Stimulated activated CD8-positive, alpha-beta memory T cell treated with anti-CD3 and anti-CD28 coated beads, Interleukin-7, amount 100 ng/mL, for 48 hours (primary cell): ENCODE data around the gene PHF21B.
"Not testable (repeated sequence)": the region's sequence is repeated elsewhere in the genome, so short reads cannot be mapped to it uniquely, and the experiment has no call there.

Experiments used
- DNase-seq, 2 donors: peaks; one replicate each; pipeline ENCODE4 v3.0.0-alpha.2; 2020; ENCODE audit warnings: low read depth in 1 of 2; ENCODE audit errors: extremely low read depth in 1 of 2

PHF21B gene

GRCh38 chr22:44883011-44883421 is 126.8 kb downstream of the PHF21B start:
- no peak for DNase-seq

DNA sequence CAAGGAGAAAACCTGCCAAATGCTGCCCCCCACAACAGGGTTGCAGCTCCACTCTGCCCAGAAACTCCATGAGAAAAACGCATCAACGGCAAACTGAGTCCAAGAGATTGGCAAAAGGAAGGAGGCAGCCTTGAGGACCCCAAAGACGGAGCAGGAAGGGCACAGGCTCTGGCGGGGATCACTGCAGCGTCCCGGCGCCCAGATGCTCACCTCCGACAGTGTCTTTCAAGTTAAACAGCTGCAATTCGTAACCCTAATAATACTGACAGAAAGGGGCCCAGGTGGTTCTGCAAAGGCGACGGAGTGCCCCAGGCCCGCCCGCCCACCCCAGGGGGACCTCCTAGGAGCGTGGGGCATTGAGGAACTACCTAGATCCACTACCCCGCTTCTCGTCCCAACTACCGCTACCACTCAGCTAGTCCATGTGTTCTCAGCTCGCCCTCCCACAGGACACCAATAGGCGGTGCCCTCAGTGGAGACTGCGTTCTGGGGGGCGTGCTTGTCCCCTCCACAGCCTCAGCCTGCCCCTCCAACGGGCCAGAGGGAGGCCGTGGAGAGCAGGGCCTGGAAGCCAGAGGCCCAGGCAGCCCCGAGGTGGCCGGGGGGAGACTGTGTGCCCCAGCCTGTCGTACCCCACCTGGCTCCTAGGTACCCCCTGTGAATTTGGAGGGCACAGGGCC is 127.4 kb downstream of the PHF21B start:
- DNase-seq = no peak

DNA sequence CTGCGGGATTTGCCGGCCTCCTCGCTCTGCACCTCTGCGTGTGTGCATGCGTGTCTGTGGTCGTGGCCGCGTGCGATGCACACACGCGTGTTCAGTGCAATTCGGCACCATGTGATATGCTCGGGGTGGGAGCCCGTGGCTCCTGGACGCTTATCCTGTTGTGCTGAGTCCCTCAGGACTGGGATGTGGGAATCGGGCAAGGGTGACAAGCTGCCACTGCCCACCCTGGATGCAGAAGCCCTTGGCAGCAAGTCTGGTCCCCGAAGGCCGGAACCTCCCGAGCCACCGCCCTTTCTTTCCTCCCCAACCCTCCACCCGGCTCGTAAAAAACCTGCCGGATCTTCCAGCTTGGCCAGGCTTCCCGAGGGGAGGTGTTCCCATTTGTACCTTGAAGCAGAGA is 128.2 kb downstream of the PHF21B start:
- no peak for DNase-seq

DNA sequence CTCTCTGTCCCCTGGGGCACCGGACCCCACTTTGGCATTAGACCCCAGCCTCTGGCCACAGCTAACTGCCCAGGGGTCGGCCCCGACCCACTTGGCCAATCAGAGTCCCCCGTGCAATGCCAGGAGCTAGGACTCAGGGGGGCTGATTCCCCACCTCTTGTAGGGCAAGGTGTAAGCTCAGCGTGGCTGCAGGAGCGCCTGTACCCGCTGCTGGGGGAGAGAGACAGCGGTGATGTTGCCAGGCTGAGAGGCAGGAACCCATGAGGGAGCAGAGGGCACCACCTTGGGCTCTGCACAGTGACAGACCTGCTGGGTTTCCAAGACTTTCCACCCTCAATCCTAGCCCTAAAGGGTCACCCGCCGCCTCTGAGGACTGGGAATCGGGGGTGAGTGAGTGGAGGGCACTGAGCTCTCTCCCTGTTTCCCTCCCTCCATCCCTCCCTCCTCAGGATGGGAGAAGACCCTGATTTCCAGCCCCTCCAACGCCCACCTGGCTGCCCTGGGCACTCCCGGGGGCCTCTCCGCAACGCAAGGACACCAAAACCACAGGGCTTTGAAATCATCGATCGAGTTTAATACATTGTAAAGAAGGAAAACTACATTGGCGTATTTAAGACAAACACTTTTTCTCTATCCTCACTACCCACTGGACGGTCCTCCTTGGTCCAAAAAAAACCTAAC is 129.1 kb downstream of the PHF21B start:
- no peak for DNase-seq

DNA sequence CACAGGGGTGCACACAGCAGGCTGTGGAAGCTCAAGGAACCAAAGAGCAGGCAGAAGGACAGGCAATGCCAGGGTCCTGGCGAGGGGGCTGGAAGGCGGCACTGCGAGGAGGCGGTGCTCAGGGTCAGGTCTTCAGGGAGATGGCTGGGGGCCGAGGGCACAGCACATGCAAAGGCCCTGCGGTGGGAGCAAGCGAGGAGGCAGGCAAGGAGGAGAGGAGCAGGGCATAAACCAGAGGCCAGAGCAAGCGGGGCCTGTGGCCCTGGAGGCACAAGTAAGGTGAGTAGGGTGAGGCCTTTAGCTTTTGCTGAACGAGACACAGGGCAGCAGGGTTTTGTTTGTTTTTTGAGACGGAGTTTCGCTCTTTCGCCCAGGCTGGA is 130.5 kb downstream of the PHF21B start:
- DNase-seq = no peak

GRCh38 chr22:44878483-44879300 is 131.1 kb downstream of the PHF21B start:
- DNase-seq = no peak

DNA sequence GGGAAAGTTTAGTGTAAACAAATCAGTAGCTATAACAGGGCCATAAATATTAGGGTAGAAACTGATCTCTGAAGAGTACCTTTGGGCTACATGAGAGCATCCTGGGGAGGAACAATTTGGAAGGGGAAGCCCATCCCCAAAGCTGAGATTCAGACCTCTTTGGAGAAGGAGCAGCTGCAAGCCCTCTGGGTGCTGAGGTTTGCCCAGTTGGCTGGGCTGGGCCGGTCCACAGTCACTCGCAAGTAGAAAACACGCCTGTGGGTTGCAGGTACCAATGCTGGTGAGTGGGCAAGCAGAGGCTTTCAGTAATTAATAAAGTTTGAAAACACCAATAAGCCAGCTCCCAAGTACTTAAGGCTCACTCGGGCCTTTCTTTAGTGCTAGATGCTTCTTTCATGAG is 132.9 kb downstream of the PHF21B start:
- DNase-seq = no peak

- no peak for DNase-seq
These were observed 138.0 kb downstream of the PHF21B start for GRCh38 chr22:44871782-44872181.

- no peak for DNase-seq
These were observed 139.8 kb downstream of the PHF21B start for GRCh38 chr22:44870021-44870420.

DNA sequence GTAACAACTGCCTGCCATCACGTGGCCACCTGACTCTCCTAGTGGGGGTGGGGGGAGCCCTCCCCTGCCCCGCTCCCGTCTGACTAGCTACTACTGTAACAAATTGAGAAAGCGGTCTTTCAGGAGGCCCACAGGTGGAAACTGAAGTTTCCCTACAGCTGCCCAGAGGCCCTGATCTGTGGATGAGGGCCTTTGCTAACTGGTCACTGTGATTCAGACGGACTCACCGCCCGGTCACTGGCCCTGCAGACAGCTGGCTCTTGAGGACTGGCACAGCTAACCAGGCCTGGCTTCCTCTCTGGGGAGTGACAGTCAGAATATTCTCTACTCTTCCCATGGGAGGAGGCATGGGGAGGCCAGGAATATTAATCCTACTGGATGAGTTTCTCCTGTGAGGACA is 140.6 kb downstream of the PHF21B start:
- no peak for DNase-seq

- DNase-seq = no peak
These were observed 144.4 kb downstream of the PHF21B start for GRCh38 chr22:44865193-44866057.

- DNase-seq = no peak
These were observed 146.6 kb downstream of the PHF21B start for GRCh38 chr22:44862981-44863860.

DNA sequence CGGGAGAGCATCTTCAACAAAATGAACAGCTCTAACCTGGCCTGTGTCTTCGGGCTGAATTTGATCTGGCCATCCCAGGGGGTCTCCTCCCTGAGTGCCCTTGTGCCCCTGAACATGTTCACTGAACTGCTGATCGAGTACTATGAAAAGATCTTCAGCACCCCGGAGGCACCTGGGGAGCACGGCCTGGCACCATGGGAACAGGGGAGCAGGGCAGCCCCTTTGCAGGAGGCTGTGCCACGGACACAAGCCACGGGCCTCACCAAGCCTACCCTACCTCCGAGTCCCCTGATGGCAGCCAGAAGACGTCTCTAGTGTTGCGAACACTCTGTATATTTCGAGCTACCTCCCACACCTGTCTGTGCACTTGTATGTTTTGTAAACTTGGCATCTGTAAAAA is 147.5 kb downstream of the PHF21B start:
- DNase-seq = no peak

DNA sequence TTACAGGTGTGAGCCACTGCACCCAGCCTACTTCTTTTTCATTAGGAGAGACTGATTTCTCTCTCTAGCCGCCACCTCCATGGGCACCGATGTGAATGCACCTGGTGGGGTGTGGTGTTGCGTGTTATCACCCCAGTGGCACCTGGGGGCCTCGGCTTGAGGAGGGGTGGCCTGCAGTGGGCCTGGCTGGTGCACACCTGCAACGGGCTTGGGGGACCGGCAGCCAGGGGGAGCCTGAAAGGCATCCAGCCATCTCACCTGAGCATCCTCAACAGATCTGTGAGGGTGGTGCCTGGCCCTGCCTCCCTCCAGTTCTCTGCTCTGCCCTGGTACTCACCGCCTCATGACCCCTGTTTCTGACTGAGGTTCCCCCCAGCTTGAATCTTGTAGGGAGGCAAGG is 148.6 kb downstream of the PHF21B start:
- DNase-seq = no peak

GRCh38 chr22:44860311-44860710 is 149.5 kb downstream of the PHF21B start:
- no peak for DNase-seq

DNA sequence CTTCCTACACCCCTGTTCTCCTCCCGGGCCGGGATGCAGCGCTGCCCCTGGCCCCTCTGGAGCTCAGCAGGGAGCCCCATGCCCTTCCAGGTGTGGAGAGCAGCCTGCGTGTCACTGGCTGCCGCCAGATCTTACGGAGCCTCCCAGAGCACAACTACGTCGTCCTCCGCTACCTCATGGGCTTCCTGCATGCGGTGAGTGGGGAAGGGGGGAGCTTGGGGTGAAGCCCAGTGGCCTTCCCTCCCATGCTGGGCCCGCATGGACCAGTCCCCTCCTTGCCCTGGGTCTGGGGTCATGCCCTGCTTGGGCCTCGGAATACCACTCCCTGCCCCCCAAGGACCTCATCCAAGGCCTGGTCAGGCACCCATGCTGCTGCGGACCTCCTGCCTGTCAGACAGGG is 150.2 kb downstream of the PHF21B start:
- no peak for DNase-seq

GRCh38 chr22:44858819-44859218 is 151.0 kb downstream of the PHF21B start:
- not testable (repeated sequence) for DNase-seq

DNA sequence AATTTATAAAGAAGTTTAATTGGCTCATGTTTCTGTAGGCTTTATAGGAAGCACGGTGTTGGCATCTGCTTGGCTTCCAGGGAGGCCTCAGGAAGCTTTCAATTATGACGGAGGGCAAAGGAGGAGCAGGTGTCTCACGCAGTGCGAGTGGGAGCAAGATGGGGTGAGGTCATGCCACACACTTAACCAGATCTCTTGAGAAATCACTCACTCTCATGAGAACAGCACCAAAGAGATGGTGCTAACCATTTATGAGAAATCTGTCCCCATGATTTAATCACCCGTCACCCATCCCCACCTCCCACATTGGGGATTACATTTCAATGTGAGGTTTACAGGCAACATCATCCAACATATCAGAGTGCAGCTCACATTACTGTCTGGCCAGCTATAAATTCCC is 153.9 kb downstream of the PHF21B start:
- peak in 1 of 2 donors; percentile 25 for DNase-seq

DNA sequence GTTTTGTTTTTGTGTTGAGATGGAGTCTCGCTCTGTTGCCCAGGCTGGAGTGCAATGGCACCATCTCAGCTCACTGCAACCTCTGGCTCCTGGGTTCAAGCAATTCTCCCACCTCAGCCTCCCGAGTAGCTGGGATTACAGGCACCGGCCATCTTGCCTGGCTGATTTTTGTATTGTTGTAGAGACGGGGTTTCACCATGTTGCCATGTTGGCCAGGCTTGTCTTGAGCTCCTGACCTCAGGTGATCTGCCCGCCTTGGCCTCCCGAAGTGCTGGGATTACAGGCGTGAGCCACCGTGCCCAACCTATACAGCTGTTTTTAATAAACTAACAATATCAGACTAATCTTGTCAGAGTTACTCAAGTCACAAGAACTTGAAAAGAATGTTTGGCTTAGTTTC is 155.2 kb downstream of the PHF21B start:
- not testable (repeated sequence) for DNase-seq

GRCh38 chr22:44850946-44851345 is 158.9 kb downstream of the PHF21B start:
- DNase-seq = no peak
